ENCODE measurements around the gene KRTDAP. TPM values are rescaled to one million over a fixed set of nuclear protein-coding genes. Genes with fewer than 3 reads are reported as not detected.

Gene KRTDAP
- total RNA-seq: not detected
- 0.29 TPM for polyA plus RNA-seq
- long read RNA-seq, donor 1: 0 reads
- long read RNA-seq, donor 2: 0 reads
- long read RNA-seq, donor 3: 0 reads
- long read RNA-seq, donor 4: 0 reads

DNA sequence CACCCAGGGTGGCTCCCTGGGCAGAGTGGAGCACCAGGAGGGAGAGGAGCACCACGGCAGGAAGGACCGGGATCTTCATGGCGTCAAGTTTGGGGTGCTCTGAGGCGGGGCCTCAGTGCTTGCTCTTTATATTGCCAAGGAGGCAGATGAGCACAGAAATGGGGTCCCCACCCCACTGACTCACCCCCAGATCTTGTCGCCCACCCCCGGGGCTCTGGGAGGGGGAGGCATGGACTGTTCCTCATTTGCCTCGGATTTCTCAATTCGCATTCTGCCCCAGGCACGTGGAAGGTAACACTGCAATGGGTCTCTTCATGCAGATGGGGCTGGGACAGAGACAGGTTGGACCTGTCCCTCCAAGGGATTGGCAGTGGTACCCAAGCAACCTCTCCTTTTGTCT, at the start of gene KRTDAP:
Gene KRTDAP, minus strand, starts transcription at position 101 of the 400 bp plus-strand sequence. Its CDS starts 22 bp downstream, at position 79.
- ATAC-seq: no peak
- intact Hi-C loops (cut with DNase I): loop anchor here in 3 of 4 donors (5.0 to 10.0 kb wide), 3 partner anchors 136 to 216 kb away; partner anchors contain the start of gene FFAR3 (in 1 of the 3)

GRCh38 chr19:35539850-35540249, 49.6 kb upstream of the KRTDAP start:
- intact Hi-C loops (cut with DNase I): no loop called here
- Histone ChIP-seq H3K27ac (ENCODE audit: low read length) (no peak overlapping the region), H3K27me3 (ENCODE audit: control insufficient read depth, insufficient read depth) (no peaks in the 10 kb centered on the region), H3K4me3 (ENCODE audit: low read length) (no peak overlapping the region), H3K4me1 (ENCODE audit: control insufficient read depth, insufficient read depth, low read length) (no peaks in the 10 kb centered on the region), H3K9me3 (ENCODE audit: control insufficient read depth, low read length) (no peaks in the 10 kb centered on the region)
- DNase-seq: no peak
- ATAC-seq: no peak
- 90% methylated on average over 12 of the region's 12 CpGs for WGBS

More for the DNA sequence above, at the start of gene KRTDAP:
- no peak within 1 kb of the TSS for H3K4me3 ChIP-seq (ENCODE audit: low read length)
- WGBS: 82% methylated on average over 9 of the region's 9 CpGs
- no peaks in the 10 kb centered on the region for H3K4me1 ChIP-seq (ENCODE audit: control insufficient read depth, insufficient read depth, low read length)
- no peak for DNase-seq
- no peaks in the 10 kb centered on the region for H3K9me3 ChIP-seq (ENCODE audit: control insufficient read depth, low read length)
- no peak within 1 kb of the TSS for H3K27ac ChIP-seq (ENCODE audit: low read length)
- H3K27me3 ChIP-seq (ENCODE audit: control insufficient read depth, insufficient read depth): no peaks in the 10 kb centered on the region

- 83% methylated on average over 6 of the region's 6 CpGs for WGBS
- Histone ChIP-seq H3K4me1 (ENCODE audit: control insufficient read depth, insufficient read depth, low read length) (no peaks in the 10 kb centered on the region), H3K4me3 (ENCODE audit: low read length) (no peak overlapping the region), H3K9me3 (ENCODE audit: control insufficient read depth, low read length) (no peaks in the 10 kb centered on the region), H3K27me3 (ENCODE audit: control insufficient read depth, insufficient read depth) (no peaks in the 10 kb centered on the region), H3K27ac (ENCODE audit: low read length) (no peak overlapping the region)
- ATAC-seq (no peak), DNase-seq (no peak)
- intact Hi-C loops (cut with DNase I): no loop called here
Observed at GRCh38 chr19:35539314-35539713, 49.0 kb upstream of the KRTDAP start.

- no peak overlapping the region for H3K27ac ChIP-seq (ENCODE audit: low read length)
- DNase-seq (no peak), ATAC-seq (no peak)
- 62% methylated on average over 10 of the region's 10 CpGs for WGBS
- H3K27me3 ChIP-seq (ENCODE audit: control insufficient read depth, insufficient read depth): no peaks in the 10 kb centered on the region
- intact Hi-C loops (cut with DNase I): no loop called here
- no peaks in the 10 kb centered on the region for H3K4me1 ChIP-seq (ENCODE audit: control insufficient read depth, insufficient read depth, low read length)
- no peak overlapping the region for H3K4me3 ChIP-seq (ENCODE audit: low read length)
- H3K9me3 ChIP-seq (ENCODE audit: control insufficient read depth, low read length): no peaks in the 10 kb centered on the region
Observed at GRCh38 chr19:35534803-35535480, 44.7 kb upstream of the KRTDAP start.

DNA sequence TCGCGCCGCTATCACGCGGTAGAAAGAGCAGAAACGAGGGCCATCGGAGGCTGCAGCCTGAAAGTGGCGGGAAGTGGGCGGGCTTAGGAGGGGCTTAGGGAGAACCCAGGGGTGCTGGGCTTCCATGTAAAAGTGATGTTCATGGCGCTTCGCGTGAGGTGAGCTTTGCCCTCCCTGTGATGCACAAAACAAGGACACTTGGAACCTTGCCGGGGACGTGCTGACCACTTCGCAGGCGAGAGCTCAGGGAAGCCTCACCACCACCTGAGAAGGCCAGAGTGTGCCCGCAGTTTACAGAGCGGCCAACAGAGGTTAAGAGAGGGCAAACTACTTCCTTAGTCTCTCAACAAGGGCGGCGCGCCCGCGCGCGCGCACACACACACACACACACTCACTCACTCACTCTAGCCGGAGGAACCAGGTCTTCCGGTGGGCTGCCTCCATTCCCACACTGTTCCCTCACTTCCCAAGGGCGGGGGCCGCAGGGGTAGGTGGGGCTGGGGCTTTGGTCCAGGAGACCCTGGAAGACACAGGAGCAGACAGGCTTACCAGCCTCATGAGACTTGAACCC, 43.6 kb upstream of the KRTDAP start:
- intact Hi-C loops (cut with DNase I): no loop called here
- H3K4me1 ChIP-seq (ENCODE audit: control insufficient read depth, insufficient read depth, low read length): no peaks in the 10 kb centered on the region
- DNase-seq: peak in 2 of 3 donors; percentile 68 to 78
- H3K9me3 ChIP-seq (ENCODE audit: control insufficient read depth, low read length): no peaks in the 10 kb centered on the region
- WGBS: 2% methylated on average over 30 of the region's 30 CpGs
- peak; percentile 35 to 53 for ATAC-seq
- no peak overlapping the region for H3K4me3 ChIP-seq (ENCODE audit: low read length)
- H3K27me3 ChIP-seq (ENCODE audit: control insufficient read depth, insufficient read depth): no peaks in the 10 kb centered on the region
- no peak overlapping the region for H3K27ac ChIP-seq (ENCODE audit: low read length)

DNA sequence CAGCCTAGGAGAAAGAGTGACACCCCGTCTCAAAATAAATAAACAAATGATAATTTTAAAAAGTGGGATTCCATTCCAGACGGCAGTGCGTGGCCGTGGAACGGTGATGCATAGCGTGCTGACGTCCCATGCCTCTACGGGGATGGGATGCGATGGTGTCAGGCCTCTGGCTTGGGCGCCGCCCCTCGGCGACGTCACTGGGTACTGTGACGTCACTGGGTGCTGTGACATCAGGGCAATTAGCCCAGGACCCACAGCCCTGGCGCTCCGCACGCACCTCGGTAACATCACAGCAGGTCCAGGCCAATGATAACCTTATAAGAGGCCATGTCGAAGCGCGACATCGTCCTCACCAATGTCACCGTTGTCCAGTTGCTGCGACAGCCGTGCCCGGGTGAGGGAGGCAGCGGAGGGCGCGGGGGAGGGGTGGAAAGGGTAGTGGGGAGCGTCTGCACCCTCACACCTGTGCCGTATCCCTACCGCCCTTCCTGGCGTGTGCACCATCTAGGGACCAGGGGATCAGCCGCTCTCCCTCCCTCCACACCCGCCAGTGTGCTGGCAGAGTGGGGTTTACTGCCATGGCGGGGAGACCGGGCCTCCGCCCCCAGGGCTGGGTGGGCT, 43.0 kb upstream of the KRTDAP start, which contains the start of gene GAPDHS:
Gene GAPDHS, plus strand, starts transcription at position 256 of the 621 bp plus-strand sequence. Its CDS starts 72 bp downstream, at position 328.
- ATAC-seq: no peak

GRCh38 chr19:35531291-35531690, 41.0 kb upstream of the KRTDAP start:
- Histone ChIP-seq H3K27me3 (ENCODE audit: control insufficient read depth, insufficient read depth) (no peaks in the 10 kb centered on the region), H3K9me3 (ENCODE audit: control insufficient read depth, low read length) (no peaks in the 10 kb centered on the region), H3K4me1 (ENCODE audit: control insufficient read depth, insufficient read depth, low read length) (no peaks in the 10 kb centered on the region), H3K4me3 (ENCODE audit: low read length) (no peak overlapping the region), H3K27ac (ENCODE audit: low read length) (no peak overlapping the region)
- intact Hi-C loops (cut with DNase I): no loop called here
- no peak for DNase-seq
- ATAC-seq: no peak
- 56% methylated on average over 6 of the region's 6 CpGs for WGBS

More for the DNA sequence above, 43.0 kb upstream of the KRTDAP start, which contains the start of gene GAPDHS:
- DNase-seq: peak in 1 of 3 donors; percentile 21
- Histone ChIP-seq H3K4me1 (ENCODE audit: control insufficient read depth, insufficient read depth, low read length) (no peaks in the 10 kb centered on the region), H3K4me3 (ENCODE audit: low read length) (no peak within 1 kb of the TSS), H3K9me3 (ENCODE audit: control insufficient read depth, low read length) (no peaks in the 10 kb centered on the region), H3K27me3 (ENCODE audit: control insufficient read depth, insufficient read depth) (no peaks in the 10 kb centered on the region), H3K27ac (ENCODE audit: low read length) (no peak within 1 kb of the TSS)
- intact Hi-C loops (cut with DNase I): no loop called here
- WGBS: 29% methylated on average over 39 of the region's 39 CpGs

- DNase-seq (peak in 1 of 3 donors; percentile 36), ATAC-seq (no peak)
- H3K4me3 ChIP-seq (ENCODE audit: low read length): no peak overlapping the region
- WGBS: 56% methylated on average over 19 of the region's 19 CpGs
- H3K4me1 ChIP-seq (ENCODE audit: control insufficient read depth, insufficient read depth, low read length): no peaks in the 10 kb centered on the region
- intact Hi-C loops (cut with DNase I): no loop called here
- H3K27me3 ChIP-seq (ENCODE audit: control insufficient read depth, insufficient read depth): no peaks in the 10 kb centered on the region
- H3K27ac ChIP-seq (ENCODE audit: low read length): no peak overlapping the region
- H3K9me3 ChIP-seq (ENCODE audit: control insufficient read depth, low read length): no peaks in the 10 kb centered on the region
Observed at GRCh38 chr19:35529241-35530218, 39.3 kb upstream of the KRTDAP start.

DNA sequence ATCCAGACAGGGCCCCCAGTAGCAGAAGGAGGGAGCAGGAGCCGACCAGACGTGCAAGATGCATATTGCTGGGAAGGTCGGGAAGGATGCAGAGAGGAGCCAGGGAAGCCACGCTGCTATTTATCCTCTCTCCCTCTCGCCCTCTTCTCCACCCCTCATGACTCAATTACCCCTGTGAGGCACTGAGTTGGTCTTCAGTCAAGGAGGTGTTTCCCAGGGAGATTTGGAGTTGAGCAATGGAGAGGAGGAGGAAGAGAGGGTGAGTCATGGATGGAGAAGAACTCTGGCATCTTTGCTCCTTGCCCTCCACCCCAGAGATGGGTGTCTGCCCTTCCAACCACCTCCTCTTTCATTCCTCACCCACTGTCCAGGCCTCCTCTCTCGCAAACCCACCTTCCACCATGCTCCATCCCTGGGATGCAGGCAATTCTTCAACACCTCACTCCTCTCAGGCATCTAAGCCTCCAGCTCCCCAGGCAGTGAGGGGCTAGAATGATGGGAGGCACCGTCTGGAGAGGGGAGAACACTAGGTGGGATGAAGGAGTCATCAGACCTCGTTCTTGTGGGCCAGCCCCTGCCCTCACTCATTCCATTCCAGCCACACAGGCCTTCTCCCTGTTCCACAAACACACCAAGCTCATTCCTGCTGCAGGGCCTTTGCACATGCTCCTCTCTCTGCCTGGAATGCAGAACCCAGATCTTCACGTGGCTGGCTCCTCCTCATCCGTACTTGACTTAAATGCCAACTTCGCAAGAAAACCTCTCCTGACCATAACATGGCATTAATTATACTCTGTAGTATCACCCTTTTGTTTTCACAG, 38.2 kb upstream of the KRTDAP start, which contains the start of gene SBSN:
Gene SBSN, minus strand, starts transcription at position 94 of the 821 bp plus-strand sequence. Its CDS starts 30 bp downstream, at position 64.
- Histone ChIP-seq H3K9me3 (ENCODE audit: control insufficient read depth, low read length) (no peaks in the 10 kb centered on the region), H3K27ac (ENCODE audit: low read length) (no peak within 1 kb of the TSS), H3K4me1 (ENCODE audit: control insufficient read depth, insufficient read depth, low read length) (no peaks in the 10 kb centered on the region), H3K27me3 (ENCODE audit: control insufficient read depth, insufficient read depth) (no peaks in the 10 kb centered on the region), H3K4me3 (ENCODE audit: low read length) (no peak within 1 kb of the TSS)
- ATAC-seq: no peak
- intact Hi-C loops (cut with DNase I): no loop called here
- 76% methylated on average over 11 of the region's 11 CpGs for WGBS
- peak in 1 of 3 donors; percentile 5 for DNase-seq

- no peaks in the 10 kb centered on the region for H3K4me1 ChIP-seq (ENCODE audit: control insufficient read depth, insufficient read depth, low read length)
- intact Hi-C loops (cut with DNase I): no loop called here
- ATAC-seq (no peak), DNase-seq (no peak)
- no peak overlapping the region for H3K27ac ChIP-seq (ENCODE audit: low read length)
- no peak overlapping the region for H3K4me3 ChIP-seq (ENCODE audit: low read length)
- H3K9me3 ChIP-seq (ENCODE audit: control insufficient read depth, low read length): no peaks in the 10 kb centered on the region
- 69% methylated on average over 4 of the region's 4 CpGs for WGBS
- H3K27me3 ChIP-seq (ENCODE audit: control insufficient read depth, insufficient read depth): no peaks in the 10 kb centered on the region
Observed at GRCh38 chr19:35525873-35526272, 35.6 kb upstream of the KRTDAP start.
